ENCODE results near the gene IRGC. TPM values are rescaled to one million over a fixed set of nuclear protein-coding genes. Genes with fewer than 3 reads are reported as not detected.

The IRGC gene
- total and polyA plus RNA-seq, 2 donors: 0.02 TPM; not detected in 1

GRCh38 chr19:43743059-43743458 lies 27.2 kb downstream of the IRGC start:
- H3K27me3 ChIP-seq (ENCODE audit: control insufficient read depth in 2 of 2, insufficient read depth in 1 of 2, low read length in 1 of 2): no peaks in the 10 kb centered on the region

GRCh38 chr19:43747557-43748204 lies 31.8 kb downstream of the IRGC start:
- Histone ChIP-seq H3K36me3 (ENCODE audit: control insufficient read depth in 2 of 2, insufficient read depth in 2 of 2, low read length in 1 of 2) (peaks cover 67 to 80% of the 10 kb centered on the region in 2 donors), H3K27me3 (ENCODE audit: control insufficient read depth in 2 of 2, insufficient read depth in 1 of 2, low read length in 1 of 2) (no peaks in the 10 kb centered on the region), H3K27ac (ENCODE audit: low read depth in 1 of 2, low read length in 1 of 2) (no peak overlapping the region), H3K4me1 (ENCODE audit: control insufficient read depth in 2 of 2, insufficient read depth in 2 of 2, low read length in 2 of 2) (peaks cover 4 to 6% of the 10 kb centered on the region in 2 donors), H3K4me3 (ENCODE audit: low read length in 2 of 2) (no peak overlapping the region), H3K9me3 (ENCODE audit: control insufficient read depth in 2 of 2, insufficient read depth in 1 of 2, low read length in 1 of 2) (no peaks in the 10 kb centered on the region)
- WGBS: 94% methylated on average over 16 of the region's 16 CpGs
- DNase-seq (ENCODE audit: low read depth in 6 of 9, low spot score in 9 of 9): no peak

More at GRCh38 chr19:43743059-43743458, 27.2 kb downstream of the IRGC start:
- Histone ChIP-seq H3K27ac (ENCODE audit: low read depth in 1 of 2, low read length in 1 of 2) (no peak overlapping the region), H3K4me1 (ENCODE audit: control insufficient read depth in 2 of 2, insufficient read depth in 2 of 2, low read length in 2 of 2) (no peaks in the 10 kb centered on the region), H3K4me3 (ENCODE audit: low read length in 2 of 2) (no peak overlapping the region), H3K9me3 (ENCODE audit: control insufficient read depth in 2 of 2, insufficient read depth in 1 of 2, low read length in 1 of 2) (no peaks in the 10 kb centered on the region), H3K36me3 (ENCODE audit: control insufficient read depth in 2 of 2, insufficient read depth in 2 of 2, low read length in 1 of 2) (peaks cover 85 to 86% of the 10 kb centered on the region in 2 donors)
- DNase-seq (ENCODE audit: low read depth in 6 of 9, low spot score in 9 of 9): no peak
- WGBS: 98% methylated on average over 3 of the region's 3 CpGs

GRCh38 chr19:43748205-43748594 lies 32.3 kb downstream of the IRGC start:
- no peaks in the 10 kb centered on the region for H3K27me3 ChIP-seq (ENCODE audit: control insufficient read depth in 2 of 2, insufficient read depth in 1 of 2, low read length in 1 of 2)
- H3K4me1 ChIP-seq (ENCODE audit: control insufficient read depth in 2 of 2, insufficient read depth in 2 of 2, low read length in 2 of 2): peaks cover 7 to 11% of the 10 kb centered on the region in 2 donors
- peaks cover 62 to 75% of the 10 kb centered on the region in 2 donors for H3K36me3 ChIP-seq (ENCODE audit: control insufficient read depth in 2 of 2, insufficient read depth in 2 of 2, low read length in 1 of 2)
- H3K27ac ChIP-seq (ENCODE audit: low read depth in 1 of 2, low read length in 1 of 2): no peak overlapping the region
- H3K4me3 ChIP-seq (ENCODE audit: low read length in 2 of 2): no peak overlapping the region
- H3K9me3 ChIP-seq (ENCODE audit: control insufficient read depth in 2 of 2, insufficient read depth in 1 of 2, low read length in 1 of 2): no peaks in the 10 kb centered on the region
- 98% methylated on average over 4 of the region's 4 CpGs for WGBS
- DNase-seq (ENCODE audit: low read depth in 6 of 9, low spot score in 9 of 9): no peak

GRCh38 chr19:43748685-43749084 lies 32.8 kb downstream of the IRGC start:
- peaks cover 57 to 70% of the 10 kb centered on the region in 2 donors for H3K36me3 ChIP-seq (ENCODE audit: control insufficient read depth in 2 of 2, insufficient read depth in 2 of 2, low read length in 1 of 2)
- H3K4me3 ChIP-seq (ENCODE audit: low read length in 2 of 2): no peak overlapping the region
- peaks cover 9 to 16% of the 10 kb centered on the region in 2 donors for H3K4me1 ChIP-seq (ENCODE audit: control insufficient read depth in 2 of 2, insufficient read depth in 2 of 2, low read length in 2 of 2)
- H3K27ac ChIP-seq (ENCODE audit: low read depth in 1 of 2, low read length in 1 of 2): no peak overlapping the region
- no peaks in the 10 kb centered on the region for H3K9me3 ChIP-seq (ENCODE audit: control insufficient read depth in 2 of 2, insufficient read depth in 1 of 2, low read length in 1 of 2)
- H3K27me3 ChIP-seq (ENCODE audit: control insufficient read depth in 2 of 2, insufficient read depth in 1 of 2, low read length in 1 of 2): no peaks in the 10 kb centered on the region
- WGBS: 96% methylated on average over 4 of the region's 4 CpGs
- no peak for DNase-seq (ENCODE audit: low read depth in 6 of 9, low spot score in 9 of 9)

GRCh38 chr19:43749152-43749551 lies 33.3 kb downstream of the IRGC start:
- Histone ChIP-seq H3K9me3 (ENCODE audit: control insufficient read depth in 2 of 2, insufficient read depth in 1 of 2, low read length in 1 of 2) (no peaks in the 10 kb centered on the region), H3K36me3 (ENCODE audit: control insufficient read depth in 2 of 2, insufficient read depth in 2 of 2, low read length in 1 of 2) (peaks cover 53 to 66% of the 10 kb centered on the region in 2 donors), H3K27ac (ENCODE audit: low read depth in 1 of 2, low read length in 1 of 2) (no peak overlapping the region), H3K4me1 (ENCODE audit: control insufficient read depth in 2 of 2, insufficient read depth in 2 of 2, low read length in 2 of 2) (peaks cover 9 to 20% of the 10 kb centered on the region in 2 donors), H3K4me3 (ENCODE audit: low read length in 2 of 2) (no peak overlapping the region), H3K27me3 (ENCODE audit: control insufficient read depth in 2 of 2, insufficient read depth in 1 of 2, low read length in 1 of 2) (no peaks in the 10 kb centered on the region)
- 96% methylated on average over 7 of the region's 7 CpGs for WGBS
- no peak for DNase-seq (ENCODE audit: low read depth in 6 of 9, low spot score in 9 of 9)

GRCh38 chr19:43749898-43750297 lies 34.0 kb downstream of the IRGC start:
- H3K9me3 ChIP-seq (ENCODE audit: control insufficient read depth in 2 of 2, insufficient read depth in 1 of 2, low read length in 1 of 2): no peaks in the 10 kb centered on the region
- peaks cover 45 to 59% of the 10 kb centered on the region in 2 donors for H3K36me3 ChIP-seq (ENCODE audit: control insufficient read depth in 2 of 2, insufficient read depth in 2 of 2, low read length in 1 of 2)
- peaks cover 9 to 22% of the 10 kb centered on the region in 2 donors for H3K4me1 ChIP-seq (ENCODE audit: control insufficient read depth in 2 of 2, insufficient read depth in 2 of 2, low read length in 2 of 2)
- H3K27ac ChIP-seq (ENCODE audit: low read depth in 1 of 2, low read length in 1 of 2): no peak overlapping the region
- no peaks in the 10 kb centered on the region for H3K27me3 ChIP-seq (ENCODE audit: control insufficient read depth in 2 of 2, insufficient read depth in 1 of 2, low read length in 1 of 2)
- DNase-seq (ENCODE audit: low read depth in 6 of 9, low spot score in 9 of 9): no peak
- 97% methylated on average over 1 of the region's 1 CpG for WGBS
- H3K4me3 ChIP-seq (ENCODE audit: low read length in 2 of 2): no peak overlapping the region

- peaks cover 9 to 25% of the 10 kb centered on the region in 2 donors for H3K4me1 ChIP-seq (ENCODE audit: control insufficient read depth in 2 of 2, insufficient read depth in 2 of 2, low read length in 2 of 2)
- WGBS: 99% methylated on average over 4 of the region's 4 CpGs
- no peak overlapping the region for H3K27ac ChIP-seq (ENCODE audit: low read depth in 1 of 2, low read length in 1 of 2)
- no peak overlapping the region for H3K4me3 ChIP-seq (ENCODE audit: low read length in 2 of 2)
- H3K27me3 ChIP-seq (ENCODE audit: control insufficient read depth in 2 of 2, insufficient read depth in 1 of 2, low read length in 1 of 2): no peaks in the 10 kb centered on the region
- H3K9me3 ChIP-seq (ENCODE audit: control insufficient read depth in 2 of 2, insufficient read depth in 1 of 2, low read length in 1 of 2): no peaks in the 10 kb centered on the region
- DNase-seq (ENCODE audit: low read depth in 6 of 9, low spot score in 9 of 9): no peak
- H3K36me3 ChIP-seq (ENCODE audit: control insufficient read depth in 2 of 2, insufficient read depth in 2 of 2, low read length in 1 of 2): peaks cover 41 to 46% of the 10 kb centered on the region in 2 donors
Observed at GRCh38 chr19:43751466-43752220, 35.8 kb downstream of the IRGC start.

GRCh38 chr19:43752287-43752875 lies 36.5 kb downstream of the IRGC start:
- Histone ChIP-seq H3K36me3 (ENCODE audit: control insufficient read depth in 2 of 2, insufficient read depth in 2 of 2, low read length in 1 of 2) (peaks cover 34 to 39% of the 10 kb centered on the region in 2 donors), H3K4me3 (ENCODE audit: low read length in 2 of 2) (no peak overlapping the region), H3K27ac (ENCODE audit: low read depth in 1 of 2, low read length in 1 of 2) (no peak overlapping the region), H3K4me1 (ENCODE audit: control insufficient read depth in 2 of 2, insufficient read depth in 2 of 2, low read length in 2 of 2) (peaks cover 9 to 28% of the 10 kb centered on the region in 2 donors), H3K27me3 (ENCODE audit: control insufficient read depth in 2 of 2, insufficient read depth in 1 of 2, low read length in 1 of 2) (no peaks in the 10 kb centered on the region), H3K9me3 (ENCODE audit: control insufficient read depth in 2 of 2, insufficient read depth in 1 of 2, low read length in 1 of 2) (no peaks in the 10 kb centered on the region)
- WGBS: 97% methylated on average over 6 of the region's 6 CpGs
- no peak for DNase-seq (ENCODE audit: low read depth in 6 of 9, low spot score in 9 of 9)

- Histone ChIP-seq H3K4me3 (ENCODE audit: low read length in 2 of 2) (peak overlapping the region; percentile 82 to 86), H3K27me3 (ENCODE audit: control insufficient read depth in 2 of 2, insufficient read depth in 1 of 2, low read length in 1 of 2) (no peaks in the 10 kb centered on the region), H3K36me3 (ENCODE audit: control insufficient read depth in 2 of 2, insufficient read depth in 2 of 2, low read length in 1 of 2) (peaks cover 16 to 24% of the 10 kb centered on the region in 2 donors), H3K27ac (ENCODE audit: low read depth in 1 of 2, low read length in 1 of 2) (peak overlapping the region; percentile 100), H3K9me3 (ENCODE audit: control insufficient read depth in 2 of 2, insufficient read depth in 1 of 2, low read length in 1 of 2) (no peaks in the 10 kb centered on the region), H3K4me1 (ENCODE audit: control insufficient read depth in 2 of 2, insufficient read depth in 2 of 2, low read length in 2 of 2) (peaks cover 9 to 28% of the 10 kb centered on the region in 2 donors)
- peak in 2 of 9 donors; percentile 33 to 40 for DNase-seq (ENCODE audit: low read depth in 6 of 9, low spot score in 9 of 9)
- under 1% methylated on average over 11 of the region's 11 CpGs for WGBS
Observed at GRCh38 chr19:43754253-43754502, 38.3 kb downstream of the IRGC start.

All from thymus (tissue), 11 donors.